Right lobe of liver (tissue), 4 donors: ENCODE measurements around the gene NUP210L.

ENCODE experiments used
- POLR2A ChIP-seq: fragments of 450-650 bp; IDR thresholded peaks from one replicate; pipeline ENCODE4 v1.6.1; 2017; ENCODE audit warnings: antibody characterized with exemption, mild to moderate bottlenecking
- TF ChIP-seq, protein P1 (sequence below), 4 donors: fragments of 200-600 bp in 3 of 4; fragments of 450-650 bp in 1 of 4; IDR thresholded peaks; one replicate each; pipeline versions ENCODE4 v1.5.1 to v1.8.0; 2016 to 2022; ENCODE audit warnings: antibody characterized with exemption in 4 of 4, mild to moderate bottlenecking in 2 of 4
- donor health status: DM: no; HTN: no; CAD: no.
- donor health status: DM: no; HTN: no; CAD: no.
- donor health status: DM: no; HTN: yes; CAD: no.

- TF ChIP-seq, protein P1, sequence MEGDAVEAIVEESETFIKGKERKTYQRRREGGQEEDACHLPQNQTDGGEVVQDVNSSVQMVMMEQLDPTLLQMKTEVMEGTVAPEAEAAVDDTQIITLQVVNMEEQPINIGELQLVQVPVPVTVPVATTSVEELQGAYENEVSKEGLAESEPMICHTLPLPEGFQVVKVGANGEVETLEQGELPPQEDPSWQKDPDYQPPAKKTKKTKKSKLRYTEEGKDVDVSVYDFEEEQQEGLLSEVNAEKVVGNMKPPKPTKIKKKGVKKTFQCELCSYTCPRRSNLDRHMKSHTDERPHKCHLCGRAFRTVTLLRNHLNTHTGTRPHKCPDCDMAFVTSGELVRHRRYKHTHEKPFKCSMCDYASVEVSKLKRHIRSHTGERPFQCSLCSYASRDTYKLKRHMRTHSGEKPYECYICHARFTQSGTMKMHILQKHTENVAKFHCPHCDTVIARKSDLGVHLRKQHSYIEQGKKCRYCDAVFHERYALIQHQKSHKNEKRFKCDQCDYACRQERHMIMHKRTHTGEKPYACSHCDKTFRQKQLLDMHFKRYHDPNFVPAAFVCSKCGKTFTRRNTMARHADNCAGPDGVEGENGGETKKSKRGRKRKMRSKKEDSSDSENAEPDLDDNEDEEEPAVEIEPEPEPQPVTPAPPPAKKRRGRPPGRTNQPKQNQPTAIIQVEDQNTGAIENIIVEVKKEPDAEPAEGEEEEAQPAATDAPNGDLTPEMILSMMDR (IDR thresholded peaks at IDR 0.05), result no peak
- no peak for TF ChIP-seq POLR2A
These were observed 59.3 kb downstream of the NUP210L start for GRCh38 chr1:154095456-154096060.
